Muscle of leg (tissue), 11 donors: ENCODE results near the gene IGSF8. TPM values are rescaled to one million over a fixed set of nuclear protein-coding genes. Genes with fewer than 3 reads are reported as not detected.

ENCODE experiments used
- DNase-seq: peaks from one replicate; pipeline ENCODE4 v3.0.0; 2013
- H3K27ac ChIP-seq: one replicate; pipeline ENCODE4 v1.5.1; 2013; ENCODE audit warnings: mild to moderate bottlenecking, low read length, control low read depth
- H3K27me3 ChIP-seq: one replicate; pipeline ENCODE4 v1.6.1; 2013; ENCODE audit warnings: low read length; ENCODE audit not compliant: control insufficient read depth, insufficient read depth
- H3K36me3 ChIP-seq: one replicate; pipeline ENCODE4 v1.6.1; 2013; ENCODE audit warnings: low read length; ENCODE audit not compliant: control insufficient read depth, insufficient read depth
- H3K4me1 ChIP-seq: one replicate; pipeline ENCODE4 v1.6.1; 2013; ENCODE audit warnings: low read length; ENCODE audit not compliant: control insufficient read depth, insufficient read depth
- H3K4me3 ChIP-seq: one replicate; pipeline ENCODE4 v1.5.1; 2013; ENCODE audit warnings: low read length, control low read depth
- H3K9me3 ChIP-seq: replicated peaks from 2 replicates; pipeline ENCODE4 v1.6.1; 2013; ENCODE audit warnings: low read depth, low read length; ENCODE audit not compliant: control insufficient read depth
- WGBS: methylation state at CpG from one replicate; pipeline ENCODE4 v1.1.5; 2013; ENCODE audit warnings: missing lambda C conversion rate; ENCODE audit not compliant: insufficient coverage; 5-methylcytosine and 5-hydroxymethylcytosine counted together
- polyA plus RNA-seq, 8 donors: library from polyadenylated mRNA; unstranded; fragments of 120-200 nt; gene quantifications; one replicate each; pipeline versions ENCODE4 v1.2.1 to v1.2.3, GENCODE V29; 2013; ENCODE audit warnings: inconsistent platforms in 1 of 8, low replicate concordance in 1 of 8; ENCODE audit not compliant: insufficient read length in 8 of 8, insufficient read depth in 1 of 8
- total RNA-seq: library from RNA; stranded (reverse); fragments of 120-200 nt; gene quantifications from one replicate; pipeline ENCODE4 v1.2.4, GENCODE V29; 2013

Gene IGSF8
- total and polyA plus RNA-seq, 9 donors: 15.4 to 26.2 (median 21.1) TPM

DNA sequence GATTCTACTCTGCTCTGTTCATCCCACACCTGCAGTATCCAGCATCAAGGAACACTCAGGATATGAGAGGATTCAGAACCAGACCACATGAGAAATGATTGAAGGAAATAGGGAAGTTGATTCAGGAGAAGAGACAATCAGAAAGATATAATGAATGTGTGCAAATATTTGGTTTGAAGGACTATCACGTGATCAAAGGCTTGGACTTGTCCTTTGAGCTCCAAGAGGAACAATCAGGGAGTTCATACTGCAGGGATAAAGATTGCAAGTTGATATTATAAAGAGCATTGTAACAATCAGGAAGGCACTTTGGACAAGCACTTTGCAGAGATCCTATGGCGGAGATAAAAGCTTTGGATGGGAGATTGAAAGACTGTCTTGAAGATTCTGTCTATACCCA is 52.8 kb downstream of the IGSF8 start:
- no peak for DNase-seq
- Histone ChIP-seq H3K27me3 (peaks cover 6% of the 10 kb centered on the region), H3K9me3 (no peaks in the 10 kb centered on the region), H3K4me3 (no peak overlapping the region), H3K27ac (no peak overlapping the region), H3K4me1 (peaks cover 17% of the 10 kb centered on the region), H3K36me3 (no peaks in the 10 kb centered on the region)
- 29% methylated on average over 1 of the region's 2 CpGs for WGBS

DNA sequence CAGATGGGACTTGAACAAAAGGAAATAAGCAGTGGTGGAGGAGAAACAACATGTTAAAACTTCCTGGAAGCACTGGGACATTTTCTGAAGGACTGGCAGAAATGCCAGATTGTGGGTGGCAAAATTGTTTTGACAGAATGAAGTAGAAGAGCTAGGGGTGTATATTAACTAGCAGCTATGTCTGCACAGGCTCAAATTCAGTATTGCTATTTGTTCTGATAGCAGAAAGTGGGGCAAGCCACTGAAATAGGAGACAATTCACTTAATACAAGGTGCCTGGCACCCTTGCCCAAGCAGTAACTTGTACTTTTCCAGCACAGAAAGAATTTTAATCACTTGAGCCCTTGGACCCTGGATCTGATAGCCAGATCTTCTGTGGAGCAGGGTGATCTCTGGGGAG is 54.9 kb downstream of the IGSF8 start:
- Histone ChIP-seq H3K9me3 (no peaks in the 10 kb centered on the region), H3K36me3 (no peaks in the 10 kb centered on the region), H3K27ac (no peak overlapping the region), H3K4me3 (no peak overlapping the region), H3K4me1 (peaks cover 17% of the 10 kb centered on the region), H3K27me3 (peaks cover 6% of the 10 kb centered on the region)
- no peak for DNase-seq

Other genes starting within 250 kb of the IGSF8 start
- not detected for gene VSIG8, start 236.0 kb downstream of the IGSF8 start, total RNA-seq
- not detected for gene VSIG8, start 236.0 kb downstream of the IGSF8 start, polyA plus RNA-seq
- 0.22 TPM for gene CFAP45, start 198.5 kb downstream of the IGSF8 start, total RNA-seq
- under 1 TPM; 0.18 to 0.54 (median 0.44) TPM for gene CFAP45, start 198.5 kb downstream of the IGSF8 start, polyA plus RNA-seq
- 84.2 TPM for gene TAGLN2, start 173.1 kb downstream of the IGSF8 start, total RNA-seq
- gene TAGLN2, start 173.1 kb downstream of the IGSF8 start, polyA plus RNA-seq: 100 to 1,000 TPM; 167 to 251 (median 202) TPM
- gene IGSF9, start 153.0 kb downstream of the IGSF8 start, total RNA-seq: 0.13 TPM
- gene IGSF9, start 153.0 kb downstream of the IGSF8 start, polyA plus RNA-seq: 1 to 10 TPM in 3 of 8 donors, under 1 TPM in 5; 0.29 to 5.9 (median 0.73) TPM
- gene SLAMF9, start 144.4 kb downstream of the IGSF8 start, total RNA-seq: not detected
- gene SLAMF9, start 144.4 kb downstream of the IGSF8 start, polyA plus RNA-seq: not detected
- gene PIGM, start 66.6 kb downstream of the IGSF8 start, total RNA-seq: 3.6 TPM
- gene PIGM, start 66.6 kb downstream of the IGSF8 start, polyA plus RNA-seq: 1 to 10 TPM; 4.3 to 6.6 (median 5.3) TPM
- 0.35 TPM for gene KCNJ10, start 28.5 kb downstream of the IGSF8 start, total RNA-seq
- gene KCNJ10, start 28.5 kb downstream of the IGSF8 start, polyA plus RNA-seq: 1 to 10 TPM in 1 of 8 donors, under 1 TPM in 7; 0.30 to 1.6 (median 0.65) TPM
- gene KCNJ9, start 17.1 kb downstream of the IGSF8 start, total RNA-seq: 0.09 TPM
- under 1 TPM in 7 of 8 donors, not detected in 1; 0.04 to 0.16 (median 0.09) TPM for gene KCNJ9, start 17.1 kb downstream of the IGSF8 start, polyA plus RNA-seq
- 55.0 TPM for gene ATP1A2, start 17.1 kb upstream of the IGSF8 start, total RNA-seq
- gene ATP1A2, start 17.1 kb upstream of the IGSF8 start, polyA plus RNA-seq: 10 to 100 TPM; 44.6 to 85.6 (median 59.4) TPM
- gene ATP1A4, start 53.0 kb upstream of the IGSF8 start, total RNA-seq: 0.44 TPM
- gene ATP1A4, start 53.0 kb upstream of the IGSF8 start, polyA plus RNA-seq: 1 to 10 TPM in 7 of 8 donors, under 1 TPM in 1; 0.96 to 3.4 (median 1.5) TPM
- gene CASQ1, start 92.0 kb upstream of the IGSF8 start, total RNA-seq: 827 TPM
- 1,000 to 10,000 TPM in 1 of 8 donors, 100 to 1,000 TPM in 7; 182 to 1,024 (median 692) TPM for gene CASQ1, start 92.0 kb upstream of the IGSF8 start, polyA plus RNA-seq
- gene PEA15, start 106.8 kb upstream of the IGSF8 start, total RNA-seq: 57.4 TPM
- gene PEA15, start 106.8 kb upstream of the IGSF8 start, polyA plus RNA-seq: 100 to 1,000 TPM; 110 to 171 (median 142) TPM
- gene DCAF8, start 163.9 kb upstream of the IGSF8 start, total RNA-seq: 70.5 TPM
- gene DCAF8, start 163.9 kb upstream of the IGSF8 start, polyA plus RNA-seq: 100 to 1,000 TPM in 4 of 8 donors, 10 to 100 TPM in 4; 80.0 to 130 (median 98.6) TPM
- 34.2 TPM for gene PEX19, start 186.5 kb upstream of the IGSF8 start, total RNA-seq
- gene PEX19, start 186.5 kb upstream of the IGSF8 start, polyA plus RNA-seq: 10 to 100 TPM; 36.4 to 43.0 (median 41.9) TPM
- gene COPA, start 244.6 kb upstream of the IGSF8 start, total RNA-seq: 117 TPM
- 100 to 1,000 TPM; 109 to 154 (median 132) TPM for gene COPA, start 244.6 kb upstream of the IGSF8 start, polyA plus RNA-seq
- 43.4 TPM for gene NCSTN, start 244.8 kb upstream of the IGSF8 start, total RNA-seq
- gene NCSTN, start 244.8 kb upstream of the IGSF8 start, polyA plus RNA-seq: 100 to 1,000 TPM in 2 of 8 donors, 10 to 100 TPM in 6; 83.8 to 111 (median 98.4) TPM